HG03565 (cell line): ENCODE results near the gene PDE3B.
"Not testable (repeated sequence)": the region's sequence is repeated elsewhere in the genome, so short reads cannot be mapped to it uniquely, and the experiment has no call there.

Source experiments
- ATAC-seq: cut with Tn5 transposase; IDR thresholded peaks from one replicate; pipeline ENCODE4 v1.9.1; 2021; ENCODE audit warnings: mild to moderate bottlenecking, moderate library complexity; ENCODE audit not compliant: unreplicated experiment

The PDE3B gene

GRCh38 chr11:14793546-14793945, 149.9 kb downstream of the PDE3B start:
- no peak for ATAC-seq

GRCh38 chr11:14796028-14796427, 152.4 kb downstream of the PDE3B start:
- not testable (repeated sequence) for ATAC-seq

DNA sequence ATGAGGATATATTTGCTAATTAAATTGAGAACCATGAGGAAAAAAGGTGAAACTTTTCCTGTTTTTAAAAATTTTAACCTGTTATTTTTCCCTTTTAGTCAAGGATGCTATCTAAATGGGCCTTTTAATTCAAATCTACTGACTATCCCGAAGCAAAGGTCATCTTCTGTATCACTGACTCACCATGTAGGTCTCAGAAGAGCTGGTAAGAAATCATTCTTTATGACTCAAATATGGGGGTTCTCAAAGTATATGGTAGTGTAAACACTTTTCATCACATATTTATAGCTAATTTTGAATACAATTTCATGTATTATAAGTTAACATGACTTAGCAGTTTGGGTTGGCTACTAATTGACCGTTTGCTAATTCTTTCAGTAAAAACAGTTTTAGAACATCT, 160.2 kb downstream of the PDE3B start:
- no peak for ATAC-seq

- ATAC-seq, result no peak
Measured at GRCh38 chr11:14809466-14809865, 165.9 kb downstream of the PDE3B start.

GRCh38 chr11:14812757-14813156, 169.2 kb downstream of the PDE3B start:
- no peak for ATAC-seq

DNA sequence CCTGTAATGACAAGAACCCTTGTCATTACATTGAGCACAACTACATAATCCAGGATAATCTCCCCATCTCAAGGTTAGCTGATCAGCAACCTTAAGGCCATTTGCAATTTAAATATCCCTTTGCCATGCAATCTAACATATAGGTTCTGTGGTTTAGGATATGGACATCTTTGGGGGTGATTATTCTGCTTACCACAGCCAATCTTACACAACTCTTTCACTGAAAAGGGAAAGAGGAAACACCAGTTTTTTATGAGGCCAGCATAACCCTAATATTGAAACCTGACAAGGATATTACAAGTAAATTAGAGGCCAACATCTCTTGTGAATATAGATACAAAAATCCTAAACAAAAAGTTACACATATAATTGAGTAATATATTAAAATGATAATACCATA, 169.9 kb downstream of the PDE3B start:
- no peak for ATAC-seq

DNA sequence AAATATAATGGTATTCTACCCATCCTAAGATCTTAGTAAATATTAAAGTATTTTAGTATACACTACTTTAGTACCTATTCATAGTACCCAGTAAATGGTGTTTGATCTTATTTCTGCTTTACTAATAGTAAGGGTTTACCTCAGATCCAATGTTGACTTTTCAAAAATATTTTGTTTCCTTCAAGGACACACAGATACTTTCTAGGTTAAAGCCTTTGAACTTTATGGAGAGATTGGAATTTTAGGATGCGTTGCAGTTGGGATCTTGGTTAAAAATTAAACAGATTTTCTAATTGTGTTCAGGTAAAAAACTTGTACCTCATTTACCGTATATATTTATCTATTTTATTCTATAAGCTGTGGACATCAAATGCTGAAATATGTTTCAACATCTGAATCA, 175.2 kb downstream of the PDE3B start:
- no peak for ATAC-seq

GRCh38 chr11:14819596-14819995, 176.0 kb downstream of the PDE3B start:
- ATAC-seq, result no peak

GRCh38 chr11:14821031-14821430, 177.4 kb downstream of the PDE3B start:
- ATAC-seq, result no peak

DNA sequence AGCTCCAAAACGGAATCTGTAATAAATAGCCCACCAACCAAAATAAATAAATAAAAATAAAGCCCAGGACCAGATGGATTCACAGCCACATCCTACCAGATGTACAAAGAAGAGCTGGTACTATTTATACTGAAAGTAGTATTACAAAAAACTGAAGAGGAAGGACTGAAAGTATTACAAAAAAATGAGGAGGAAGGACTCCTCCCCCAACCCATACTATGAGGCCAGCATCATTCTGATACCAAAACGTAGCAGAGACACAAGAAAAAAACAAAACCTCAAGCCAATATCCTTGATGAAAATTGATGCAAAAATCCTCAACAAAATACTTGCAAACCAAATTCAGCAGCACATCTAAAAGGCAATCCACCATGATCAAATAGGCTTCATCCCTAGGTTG, 183.0 kb downstream of the PDE3B start:
- no peak for ATAC-seq

DNA sequence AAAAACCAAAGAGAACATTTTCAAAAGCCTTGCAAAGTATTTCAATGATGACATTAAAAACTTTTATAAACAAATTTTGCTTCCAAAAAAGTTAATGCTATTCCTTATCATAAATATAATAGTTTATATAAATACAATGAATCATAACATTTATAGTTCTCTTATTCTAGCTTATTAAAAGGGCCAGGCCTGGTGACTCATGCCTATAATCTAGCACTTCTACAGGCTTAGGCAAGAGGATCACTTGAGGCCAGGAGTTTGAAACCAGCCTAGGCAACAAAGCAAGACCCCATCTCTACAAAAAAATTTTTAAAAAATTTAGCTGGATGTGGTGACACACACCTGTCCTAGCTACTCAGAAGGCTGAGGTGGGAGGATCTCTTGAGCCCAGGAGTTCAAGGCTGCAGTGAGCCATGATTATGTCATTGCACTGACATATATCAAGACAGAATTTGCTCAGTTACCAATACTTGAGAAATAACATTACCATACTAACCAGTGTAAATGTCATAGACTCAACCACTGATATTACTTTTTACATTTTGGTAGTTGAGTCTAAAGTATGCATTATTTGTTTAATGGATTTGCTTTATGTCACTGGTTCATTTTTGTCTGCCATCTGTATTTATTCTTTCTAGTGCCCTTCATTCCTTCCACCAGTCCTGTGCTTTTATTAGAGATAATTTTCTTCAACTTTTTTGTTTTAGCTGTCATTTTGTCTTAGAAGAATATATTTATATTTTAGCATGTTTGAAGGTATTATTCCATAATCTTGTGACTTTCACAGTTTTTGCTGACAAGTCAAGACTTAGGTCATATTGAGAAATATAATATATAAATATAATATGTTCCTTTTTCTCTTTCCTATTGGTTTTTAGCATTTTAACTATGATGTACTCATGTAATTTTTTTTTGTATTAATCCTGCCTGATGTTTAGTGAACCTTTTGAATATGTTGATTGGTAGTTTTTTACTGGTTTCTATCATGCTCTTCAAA, 192.2 kb downstream of the PDE3B start:
- ATAC-seq, result no peak

GRCh38 chr11:14842002-14842401, 198.4 kb downstream of the PDE3B start:
- no peak for ATAC-seq

DNA sequence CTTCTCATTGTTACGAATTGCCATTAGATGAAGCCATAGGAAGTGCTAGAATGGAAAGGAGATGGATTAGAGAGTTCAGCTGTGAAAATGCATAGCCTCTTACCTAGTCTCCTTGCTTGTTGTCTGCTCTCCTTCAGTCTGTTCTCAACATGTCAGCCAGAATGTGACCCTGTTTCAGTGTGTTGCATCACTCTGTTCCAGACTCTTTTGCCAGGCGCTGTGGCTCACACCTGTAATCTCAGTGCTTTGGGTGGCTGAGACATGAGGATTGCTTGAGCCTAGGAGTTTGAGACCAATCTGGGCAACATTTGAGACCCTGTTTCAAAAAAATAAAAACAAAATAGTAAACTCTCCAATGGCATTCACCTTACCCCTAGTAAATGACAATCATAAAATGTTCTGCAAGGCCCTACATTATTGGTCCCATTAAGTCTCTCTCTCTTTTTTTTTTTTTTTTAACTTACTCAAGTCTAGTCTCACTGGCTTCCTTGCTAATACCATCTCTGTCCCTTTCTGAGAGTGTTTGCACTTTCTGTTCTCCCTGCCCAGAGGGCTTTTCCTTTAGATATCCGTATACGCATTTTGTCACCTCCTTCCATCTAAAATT, 209.1 kb downstream of the PDE3B start:
- ATAC-seq, result no peak

- no peak for ATAC-seq
Measured at GRCh38 chr11:14854057-14854456, 210.5 kb downstream of the PDE3B start.

DNA sequence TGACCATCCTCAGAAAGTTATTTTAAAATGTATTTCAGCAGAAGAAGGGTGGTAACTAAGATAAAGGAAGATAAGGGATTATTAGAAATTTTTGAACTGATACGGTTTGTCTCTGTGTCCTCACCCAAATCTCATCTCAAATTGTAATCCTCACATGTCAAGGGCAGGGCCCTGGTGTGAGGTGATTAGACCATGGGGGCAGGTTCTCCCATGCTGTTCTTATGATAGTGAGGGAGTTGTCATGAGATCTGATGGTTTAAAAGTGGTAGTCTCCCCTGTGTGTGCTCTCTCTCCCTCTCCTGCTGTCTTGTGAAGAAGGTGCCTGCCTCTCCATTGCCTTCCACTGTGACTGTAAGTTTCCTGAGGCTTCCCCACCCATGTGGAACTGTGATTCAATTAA, 212.3 kb downstream of the PDE3B start:
- no peak for ATAC-seq

DNA sequence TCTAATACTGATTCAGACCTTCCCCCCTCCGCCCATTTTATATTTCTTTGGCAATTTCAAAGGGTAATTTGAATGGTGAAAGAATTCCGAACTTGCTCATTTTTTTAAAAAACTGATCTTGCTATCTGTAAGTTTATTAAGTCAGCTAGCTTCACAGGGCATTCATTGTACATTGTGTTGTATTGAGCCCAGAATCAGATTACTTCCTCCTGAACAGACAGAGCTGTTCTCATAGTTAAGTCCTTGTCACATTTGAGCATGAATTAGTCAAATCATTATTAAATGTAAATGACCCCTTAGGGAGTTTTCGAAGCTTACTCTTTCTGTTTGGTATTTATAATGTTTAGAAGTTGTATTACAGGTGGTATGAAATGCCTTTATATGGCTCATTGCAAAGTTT, 214.0 kb downstream of the PDE3B start:
- ATAC-seq, result no peak

- no peak for ATAC-seq
Measured at GRCh38 chr11:14858404-14858803, 214.8 kb downstream of the PDE3B start.

- ATAC-seq, result no peak
Measured at GRCh38 chr11:14860511-14860910, 216.9 kb downstream of the PDE3B start.

DNA sequence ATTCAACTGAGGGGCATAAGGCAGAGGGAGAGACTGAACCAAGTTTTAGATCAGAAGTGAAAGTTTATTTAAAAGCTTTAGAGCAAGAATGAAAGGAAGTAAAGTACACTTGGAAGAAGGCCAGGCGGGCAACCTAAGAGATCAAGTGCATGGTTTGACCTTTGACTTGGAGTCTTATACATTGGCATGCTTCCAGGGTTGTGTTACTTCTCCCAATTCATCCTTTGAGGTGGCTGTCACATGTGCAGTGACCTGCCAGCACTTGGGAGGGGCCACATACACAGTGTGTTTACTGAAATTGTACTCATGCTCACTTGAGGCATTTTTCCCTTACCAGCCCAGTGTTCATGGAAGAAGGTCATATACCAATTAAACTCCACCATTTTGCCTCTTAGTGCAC, 218.1 kb downstream of the PDE3B start:
- no peak for ATAC-seq

DNA sequence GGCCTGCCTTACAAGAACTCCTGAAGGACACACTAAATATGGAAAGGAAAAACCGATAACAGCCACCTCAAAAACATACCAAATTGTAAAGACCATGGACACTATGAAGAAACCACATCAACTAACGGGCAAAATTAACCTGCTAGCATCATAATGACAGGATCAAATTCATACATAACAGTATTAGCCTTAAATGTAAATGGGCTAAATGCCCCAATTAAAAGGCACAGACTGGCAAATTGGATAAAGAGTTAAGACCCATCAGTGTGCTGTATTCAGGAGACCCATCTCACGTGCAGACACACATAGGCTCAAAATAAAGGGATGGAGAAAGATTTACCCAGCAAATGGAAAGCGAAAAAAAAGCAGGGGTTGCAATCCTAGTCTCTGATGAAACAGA, 220.2 kb downstream of the PDE3B start:
- ATAC-seq, result not testable (repeated sequence)

DNA sequence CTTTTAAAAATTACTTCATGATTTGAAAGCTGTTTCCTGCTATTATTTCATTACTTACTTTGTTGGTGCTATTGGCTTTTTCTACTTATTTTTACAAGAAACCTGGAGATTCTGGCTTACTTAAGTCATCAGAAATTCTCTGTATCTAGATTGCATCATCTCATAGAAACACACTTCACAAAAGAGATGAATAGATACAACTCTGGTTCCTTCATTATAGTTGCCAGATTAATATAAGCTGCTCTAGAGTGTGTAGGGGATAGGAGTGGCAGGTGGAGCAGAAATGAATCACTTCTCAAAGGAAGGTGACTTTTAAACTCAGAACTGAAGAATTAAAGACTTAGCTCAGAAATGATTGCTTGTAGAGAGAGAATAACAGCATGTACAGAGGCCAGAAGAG, 228.4 kb downstream of the PDE3B start:
- no peak for ATAC-seq

DNA sequence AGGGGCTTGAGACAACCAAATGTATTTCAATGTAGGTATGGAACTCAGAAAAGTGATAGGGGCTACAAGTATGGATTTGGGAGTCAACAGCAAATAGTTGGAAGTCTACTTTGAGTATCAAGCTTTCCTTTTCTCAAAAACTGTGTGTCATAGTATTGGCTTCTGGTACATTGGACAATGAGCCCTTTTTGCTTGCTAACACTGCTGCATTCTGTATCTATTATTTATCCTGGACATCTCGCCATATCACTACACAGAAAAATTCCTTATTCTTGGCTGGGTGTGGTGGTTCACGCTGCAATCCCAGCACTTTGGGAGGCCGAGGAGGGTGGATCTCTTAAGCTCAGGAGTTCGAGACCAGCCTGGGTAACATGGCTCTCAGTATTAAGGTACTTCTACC, 230.0 kb downstream of the PDE3B start:
- ATAC-seq, result no peak
